IMR-90 (cell line): Measurements from ENCODE around the gene CTNS. TPM values are rescaled to one million over a fixed set of nuclear protein-coding genes. Genes with fewer than 3 reads are reported as not detected.

Experiments
- ATAC-seq: fragments of 200-7000 bp; cut with Tn5 transposase; 2 replicates; pipeline ENCODE4 v1.9.1; 2020; ENCODE audit warnings: low read depth, mild to moderate bottlenecking, moderate library complexity
- BruUV-seq: library from RNA; stranded (reverse); fragments of 400-500 nt; replicated peaks from 2 replicates; lab custom pipeline; 2021; lab: Mats Ljungman, UMichigan
- CTCF ChIA-PET: fragments of 300-600 bp; formaldehyde crosslinking; extraction: SDS; loops from one replicate; lab custom pipeline; 2021; ENCODE audit warnings: antibody characterized with exemption; lab: Yijun Ruan, JAX
- POLR2A ChIA-PET: fragments of 300-600 bp; sonication (Branson Sonifier 250); formaldehyde crosslinking; loops from one replicate; lab custom pipeline; 2022; ENCODE audit warnings: antibody characterized with exemption; ENCODE audit not compliant: unreplicated experiment; lab: Charles Lee
- DNase-seq: peaks from one replicate; pipeline ENCODE4 v3.0.0; 2013
- H2AFZ ChIP-seq: replicated peaks from 2 replicates; pipeline ENCODE3; 2013; ENCODE audit warnings: low read length, mild to moderate bottlenecking; ENCODE audit not compliant: poor library complexity
- H2AK5ac ChIP-seq: 2 replicates; pipeline ENCODE4 v1.6.1; 2013; ENCODE audit warnings: low read depth, low read length, inconsistent platforms
- H2AK9ac ChIP-seq: replicated peaks from 2 replicates; pipeline ENCODE3; 2013; ENCODE audit warnings: mild to moderate bottlenecking, low read depth, low read length, moderate library complexity; ENCODE audit not compliant: poor library complexity
- H2BK120ac ChIP-seq: 2 replicates; pipeline ENCODE4 v1.6.1; 2013; ENCODE audit warnings: low read depth, low read length, inconsistent platforms
- H2BK15ac ChIP-seq: 3 replicates; pipeline ENCODE4 v1.6.1; 2013; ENCODE audit warnings: low read depth, low read length, inconsistent platforms
- H2BK20ac ChIP-seq: 2 replicates; pipeline ENCODE4 v1.6.1; 2013; ENCODE audit warnings: low read depth, mild to moderate bottlenecking, inconsistent platforms, low read length, moderate library complexity
- H2BK5ac ChIP-seq: 2 replicates; pipeline ENCODE4 v1.6.1; 2013; ENCODE audit warnings: mild to moderate bottlenecking, low read depth, low read length, inconsistent platforms; ENCODE audit not compliant: poor library complexity, severe bottlenecking
- H3K14ac ChIP-seq: replicated peaks from 2 replicates; pipeline ENCODE4 v1.6.1; 2013; ENCODE audit warnings: low read depth, low read length, inconsistent platforms
- H3K18ac ChIP-seq: 2 replicates; pipeline ENCODE4 v1.6.1; 2013; ENCODE audit warnings: low read depth, low read length, control low read depth
- H3K23ac ChIP-seq: 2 replicates; pipeline ENCODE4 v1.6.1; 2013; ENCODE audit warnings: low read depth, low read length, inconsistent platforms
- H3K27ac ChIP-seq: 2 replicates; pipeline ENCODE4 v1.5.1; 2013; ENCODE audit warnings: mild to moderate bottlenecking, control low read depth, low read length; ENCODE audit not compliant: insufficient read depth
- H3K27me3 ChIP-seq: 2 replicates; pipeline ENCODE4 v1.6.1; 2013; ENCODE audit warnings: low read length; ENCODE audit not compliant: control insufficient read depth, insufficient read depth
- H3K36me3 ChIP-seq: 2 replicates; pipeline ENCODE4 v1.6.1; 2013; ENCODE audit warnings: low read length, mixed read lengths; ENCODE audit not compliant: control insufficient read depth, insufficient read depth
- H3K4ac ChIP-seq: 2 replicates; pipeline ENCODE4 v1.6.1; 2013; ENCODE audit warnings: low read depth, low read length, inconsistent platforms
- H3K4me1 ChIP-seq: 2 replicates; pipeline ENCODE4 v1.6.1; 2013; ENCODE audit warnings: low read length, mixed read lengths; ENCODE audit not compliant: control insufficient read depth, insufficient read depth
- H3K4me2 ChIP-seq: 2 replicates; pipeline ENCODE4 v1.6.1; 2013; ENCODE audit warnings: low read depth, mild to moderate bottlenecking, control low read depth, low read length, moderate library complexity
- H3K4me3 ChIP-seq: 2 replicates; pipeline ENCODE4 v1.5.1; 2013; ENCODE audit warnings: low read depth, mild to moderate bottlenecking, control low read depth, low read length, moderate library complexity; ENCODE audit not compliant: insufficient read depth
- H3K56ac ChIP-seq: 2 replicates; pipeline ENCODE4 v1.6.1; 2013; ENCODE audit warnings: low read length, inconsistent platforms; ENCODE audit not compliant: insufficient read depth; ENCODE audit errors: extremely low read depth
- H3K79me1 ChIP-seq, 2 experiments: 2 replicates each; pipeline ENCODE4 v1.6.1; 2013; ENCODE audit warnings: low read length in 2 of 2, inconsistent platforms in 1 of 2, low read depth in 1 of 2
- H3K9ac ChIP-seq: 2 replicates; pipeline ENCODE4 v1.6.1; 2013; ENCODE audit warnings: low read depth, low read length, control low read depth
- H3K9me1 ChIP-seq: 2 replicates; pipeline ENCODE4 v1.6.1; 2013; ENCODE audit warnings: low read length, inconsistent platforms; ENCODE audit not compliant: insufficient read depth
- H3K9me3 ChIP-seq: 2 replicates; pipeline ENCODE4 v1.6.1; 2013; ENCODE audit warnings: low read length; ENCODE audit not compliant: control insufficient read depth, insufficient read depth
- H4K20me1 ChIP-seq: 2 replicates; pipeline ENCODE4 v1.6.1; 2013; ENCODE audit warnings: low read length, inconsistent platforms; ENCODE audit not compliant: insufficient read depth
- H4K5ac ChIP-seq: 2 replicates; pipeline ENCODE4 v1.6.1; 2013; ENCODE audit warnings: mild to moderate bottlenecking, low read depth, low read length, control low read depth
- H4K8ac ChIP-seq, 2 experiments: 2 replicates each; pipeline ENCODE4 v1.6.1; 2013; ENCODE audit warnings: low read depth in 2 of 2, low read length in 2 of 2, control low read depth in 1 of 2, inconsistent platforms in 1 of 2
- H4K91ac ChIP-seq: 2 replicates; pipeline ENCODE4 v1.6.1; 2013; ENCODE audit warnings: low read depth, low read length, inconsistent platforms; ENCODE audit not compliant: insufficient read depth
- BHLHE40 ChIP-seq: fragments of 150-350 bp; IDR thresholded peaks from 2 replicates; pipeline ENCODE4 v1.6.1; 2016; ENCODE audit warnings: mild to moderate bottlenecking, low read depth, low read length
- CEBPB ChIP-seq: IDR thresholded peaks from 2 replicates; pipeline ENCODE4 v1.6.1; 2012; ENCODE audit warnings: low read depth, low read length, improper control_type of control experiment
- ELK1 ChIP-seq: fragments of 150-350 bp; IDR thresholded peaks from 2 replicates; pipeline ENCODE4 v1.6.1; 2016; ENCODE audit warnings: low read depth, mild to moderate bottlenecking, low read length, moderate library complexity, borderline replicate concordance
- FOS ChIP-seq: fragments of 150-350 bp; IDR thresholded peaks from 2 replicates; pipeline ENCODE4 v1.6.1; 2016; ENCODE audit warnings: low read depth, low read length
- MAZ ChIP-seq: IDR thresholded peaks from 2 replicates; pipeline ENCODE4 v1.6.1; 2012; ENCODE audit warnings: low read depth, mild to moderate bottlenecking, low read length, improper control_type of control experiment, moderate library complexity, borderline replicate concordance
- NFE2L2 ChIP-seq: fragments of 150-350 bp; IDR thresholded peaks from 2 replicates; pipeline ENCODE4 v1.6.1; 2016; ENCODE audit warnings: low read depth, mild to moderate bottlenecking, low read length
- POLR2A ChIP-seq: IDR thresholded peaks from 2 replicates; pipeline ENCODE4 v1.6.1; 2012; ENCODE audit warnings: mild to moderate bottlenecking, low read depth, low read length
- RFX5 ChIP-seq: IDR thresholded peaks from 2 replicates; pipeline ENCODE4 v1.8.0; 2012; ENCODE audit warnings: low read depth, mild to moderate bottlenecking, low read length, moderate library complexity
- SMC3 ChIP-seq: fragments of 150-350 bp; IDR thresholded peaks from 2 replicates; pipeline ENCODE4 v1.6.1; 2016; ENCODE audit warnings: low read depth, mild to moderate bottlenecking, antibody characterized with exemption, low read length, moderate library complexity
- whole genome bisulfite sequencing, 2 experiments: methylation state at CpG; one replicate each; pipeline versions ENCODE4 v1.1.5 to v1.1.7; 2013; ENCODE audit warnings: missing lambda C conversion rate in 2 of 2; ENCODE audit not compliant: insufficient read length in 1 of 2; ENCODE audit errors: extremely low coverage in 2 of 2; 5-methylcytosine and 5-hydroxymethylcytosine counted together
- dilution Hi-C: fragments of 300-500 bp; cut with HindIII; formaldehyde crosslinking; loops from one replicate; pipeline ENCODE4 v1.14.3; 2018; ENCODE audit warnings: low sequenced_read_pairs; ENCODE audit not compliant: unreplicated experiment
- in situ Hi-C: fragments of 300-500 bp; cut with MboI; formaldehyde crosslinking; loops from 3 replicates; pipeline ENCODE4 v1.14.3; 2019; ENCODE audit warnings: low sequenced_read_pairs, inconsistent platforms, mixed read lengths
- intact Hi-C: fragments of 100-400 bp; cut with micrococcal nuclease; formaldehyde crosslinking; loops from 2 replicates; pipeline ENCODE4 v1.10.0; 2022
- polyA plus RNA-seq, 3 experiments: library from polyadenylated mRNA; depleted of rRNA; stranded (reverse); fragments of >200 nt; gene quantifications; 2 replicates each; pipeline ENCODE4 v1.2.3, GENCODE V29; 2012; ENCODE audit warnings: low replicate concordance in 1 of 3
- total RNA-seq: library from RNA; depleted of rRNA; stranded (reverse); fragments of >200 nt; gene quantifications from 2 replicates; pipeline ENCODE4 v1.2.3, GENCODE V29; 2012
- TF ChIP-seq, protein P1 (sequence below): conservative IDR thresholded peaks from 2 replicates; pipeline ENCODE4 v1.5.1; 2012; ENCODE audit warnings: mild to moderate bottlenecking, low read depth, low read length, improper control_type of control experiment

CTNS gene
- total and polyA plus RNA-seq, 2 of the 4 experiments (the other 2 are of a cell fraction), result 4.7 to 5.3 TPM

DNA sequence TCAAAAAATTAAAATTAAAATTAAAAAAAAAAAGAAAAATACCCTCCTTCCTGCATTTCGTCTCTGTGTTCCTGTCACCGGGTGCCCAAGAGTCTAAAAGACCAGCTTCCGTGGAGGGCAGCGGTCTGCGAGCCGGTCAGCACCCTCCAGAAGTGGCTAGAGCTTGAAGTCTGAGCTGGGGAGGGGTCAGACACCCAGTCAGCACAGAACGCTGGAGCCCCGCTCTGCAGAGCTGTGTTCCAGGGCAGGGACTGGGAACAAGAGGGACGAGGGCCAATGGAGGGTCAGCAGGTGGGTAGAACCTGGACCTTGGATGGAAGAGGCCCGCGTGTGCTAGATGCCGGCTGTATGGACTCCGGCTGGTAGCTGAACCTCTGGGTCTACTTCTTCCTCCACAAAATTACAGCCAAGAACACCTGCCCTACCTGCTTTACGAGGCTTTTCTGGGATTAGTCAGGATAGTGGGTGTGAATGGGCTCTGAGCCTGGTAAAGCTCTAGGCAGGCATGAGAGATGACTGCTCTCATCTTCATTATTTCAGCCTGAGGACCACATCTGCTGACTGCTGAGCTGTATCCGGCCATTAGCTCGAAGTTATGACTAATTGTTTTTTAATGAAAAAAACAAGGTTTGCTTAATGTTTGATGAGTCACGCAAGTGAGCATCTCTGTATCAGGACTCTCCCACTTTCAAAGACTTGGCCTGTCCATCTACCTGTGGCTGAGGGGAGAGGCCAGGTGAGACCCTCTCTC lies 33.3 kb upstream of the CTNS start:
- Histone ChIP-seq H2AK5ac (no peak overlapping the region), H4K5ac (no peak overlapping the region), H3K18ac (no peak overlapping the region), H3K27me3 (no peaks in the 10 kb centered on the region), H2AK9ac (peak overlapping the region; percentile 48), H3K4me1 (peaks cover 4% of the 10 kb centered on the region), H3K23ac (no peak overlapping the region), H3K9ac (no peak overlapping the region), H3K4ac (no peak overlapping the region), H3K9me3 (no peaks in the 10 kb centered on the region), H3K36me3 (peaks cover 7% of the 10 kb centered on the region), H3K4me2 (no peak overlapping the region), H3K79me1 (no peaks in the 10 kb centered on the region; a peak in 1 of 4 replicates), H2BK120ac (no peak overlapping the region), H3K56ac (no peak overlapping the region), H2BK20ac (no peak overlapping the region), H4K91ac (no peak overlapping the region), H3K4me3 (no peak overlapping the region), H3K27ac (no peak overlapping the region), H4K8ac (no peak overlapping the region), H2AFZ (no peak overlapping the region), H3K14ac (no peak overlapping the region), H2BK5ac (no peak overlapping the region), H4K20me1 (peaks cover 3% of the 10 kb centered on the region; the same call in 1 of the 2 replicates), H2BK15ac (no peak overlapping the region), H3K9me1 (peaks cover 5% of the 10 kb centered on the region; the same call in 1 of the 2 replicates)
- ChIA-PET CTCF (interaction anchor here (0.6 kb wide), 2 partner anchors 10 to 12 kb away, joined by 3 to 5 read pairs; no protein-coding TSS in a partner anchor), POLR2A (no interaction called here)
- in situ Hi-C loops, result no loop called here
- dilution Hi-C loops, result no loop called here
- 97% methylated on average over 5 of the region's 17 CpGs; no CpG with 5 or more reads in 1 of the 2 experiments for WGBS, 2 experiments
- BruUV-seq, result no TSS peak
- ATAC-seq (peak; percentile 81), DNase-seq (peak; percentile 84)
- intact Hi-C loops, result no loop called here
- TF ChIP-seq ELK1 (no peak), MAZ (no peak), CEBPB (peak; percentile 75), POLR2A (no peak), BHLHE40 (no peak), NFE2L2 (peak; percentile 72), SMC3 (no peak), RFX5 (no peak), FOS (peak; percentile 87)
- TF ChIP-seq, protein P1, sequence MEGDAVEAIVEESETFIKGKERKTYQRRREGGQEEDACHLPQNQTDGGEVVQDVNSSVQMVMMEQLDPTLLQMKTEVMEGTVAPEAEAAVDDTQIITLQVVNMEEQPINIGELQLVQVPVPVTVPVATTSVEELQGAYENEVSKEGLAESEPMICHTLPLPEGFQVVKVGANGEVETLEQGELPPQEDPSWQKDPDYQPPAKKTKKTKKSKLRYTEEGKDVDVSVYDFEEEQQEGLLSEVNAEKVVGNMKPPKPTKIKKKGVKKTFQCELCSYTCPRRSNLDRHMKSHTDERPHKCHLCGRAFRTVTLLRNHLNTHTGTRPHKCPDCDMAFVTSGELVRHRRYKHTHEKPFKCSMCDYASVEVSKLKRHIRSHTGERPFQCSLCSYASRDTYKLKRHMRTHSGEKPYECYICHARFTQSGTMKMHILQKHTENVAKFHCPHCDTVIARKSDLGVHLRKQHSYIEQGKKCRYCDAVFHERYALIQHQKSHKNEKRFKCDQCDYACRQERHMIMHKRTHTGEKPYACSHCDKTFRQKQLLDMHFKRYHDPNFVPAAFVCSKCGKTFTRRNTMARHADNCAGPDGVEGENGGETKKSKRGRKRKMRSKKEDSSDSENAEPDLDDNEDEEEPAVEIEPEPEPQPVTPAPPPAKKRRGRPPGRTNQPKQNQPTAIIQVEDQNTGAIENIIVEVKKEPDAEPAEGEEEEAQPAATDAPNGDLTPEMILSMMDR, result no peak
